ENCODE measurements around the gene EIF4E1B.

- no peak for TF ChIP-seq POLR2AphosphoS5 (IDR thresholded peaks at IDR 0.05)
- TF ChIP-seq EP300 (IDR thresholded peaks at IDR 0.05), result no peak
- no peak for TF ChIP-seq CTCF (IDR thresholded peaks at IDR 0.05)
- TF ChIP-seq POLR2A (IDR thresholded peaks at IDR 0.05), result no peak
Observed at GRCh38 chr5:176682016-176682531, 51.6 kb downstream of the EIF4E1B start.
